Skeletal muscle tissue (tissue), 4 donors: ENCODE data around the gene ZNF148. TPM values are rescaled to one million over a fixed set of nuclear protein-coding genes. Genes with fewer than 3 reads are reported as not detected.
"Not testable (repeated sequence)": the region's sequence is repeated elsewhere in the genome, so short reads cannot be mapped to it uniquely, and the experiment has no call there.

Source experiments
- H3K27ac ChIP-seq: one replicate; pipeline ENCODE4 v1.7.0; 2013; ENCODE audit warnings: mild to moderate bottlenecking, low read depth, low read length, inconsistent platforms
- H3K27me3 ChIP-seq, 3 donors: one replicate each; pipeline ENCODE4 v1.7.0; 2013; ENCODE audit warnings: low read length in 3 of 3; ENCODE audit not compliant: control insufficient read depth in 3 of 3, insufficient read depth in 3 of 3
- H3K36me3 ChIP-seq, 3 donors: one replicate each; pipeline ENCODE4 v1.7.0; 2013; ENCODE audit warnings: low read length in 3 of 3; ENCODE audit not compliant: control insufficient read depth in 3 of 3, insufficient read depth in 3 of 3
- H3K4me1 ChIP-seq, 3 donors: one replicate each; pipeline ENCODE4 v1.7.0; 2013; ENCODE audit warnings: low read length in 3 of 3, mild to moderate bottlenecking in 3 of 3; ENCODE audit not compliant: control insufficient read depth in 3 of 3, insufficient read depth in 3 of 3
- H3K4me3 ChIP-seq, 3 donors: one replicate each; pipeline ENCODE4 v1.7.0; 2013; ENCODE audit warnings: low read length in 3 of 3
- H3K9ac ChIP-seq, 3 donors: one replicate each; pipeline ENCODE4 v1.7.0; 2013; ENCODE audit warnings: low read length in 3 of 3, mild to moderate bottlenecking in 3 of 3, moderate library complexity in 2 of 3, low read depth in 1 of 3
- H3K9me3 ChIP-seq, 3 donors: one replicate each; pipeline ENCODE4 v1.7.0; 2013; ENCODE audit warnings: low read length in 3 of 3; ENCODE audit not compliant: control insufficient read depth in 3 of 3
- total RNA-seq: library from RNA; depleted of rRNA; stranded (reverse); fragments of >200 nt; gene quantifications from one replicate; pipeline ENCODE4 v1.2.3, GENCODE V29; 2014
- donor health status: Osteomylitis.

The ZNF148 gene
- total RNA-seq, 1 donor from 2014 or later, result 17.7 TPM

DNA sequence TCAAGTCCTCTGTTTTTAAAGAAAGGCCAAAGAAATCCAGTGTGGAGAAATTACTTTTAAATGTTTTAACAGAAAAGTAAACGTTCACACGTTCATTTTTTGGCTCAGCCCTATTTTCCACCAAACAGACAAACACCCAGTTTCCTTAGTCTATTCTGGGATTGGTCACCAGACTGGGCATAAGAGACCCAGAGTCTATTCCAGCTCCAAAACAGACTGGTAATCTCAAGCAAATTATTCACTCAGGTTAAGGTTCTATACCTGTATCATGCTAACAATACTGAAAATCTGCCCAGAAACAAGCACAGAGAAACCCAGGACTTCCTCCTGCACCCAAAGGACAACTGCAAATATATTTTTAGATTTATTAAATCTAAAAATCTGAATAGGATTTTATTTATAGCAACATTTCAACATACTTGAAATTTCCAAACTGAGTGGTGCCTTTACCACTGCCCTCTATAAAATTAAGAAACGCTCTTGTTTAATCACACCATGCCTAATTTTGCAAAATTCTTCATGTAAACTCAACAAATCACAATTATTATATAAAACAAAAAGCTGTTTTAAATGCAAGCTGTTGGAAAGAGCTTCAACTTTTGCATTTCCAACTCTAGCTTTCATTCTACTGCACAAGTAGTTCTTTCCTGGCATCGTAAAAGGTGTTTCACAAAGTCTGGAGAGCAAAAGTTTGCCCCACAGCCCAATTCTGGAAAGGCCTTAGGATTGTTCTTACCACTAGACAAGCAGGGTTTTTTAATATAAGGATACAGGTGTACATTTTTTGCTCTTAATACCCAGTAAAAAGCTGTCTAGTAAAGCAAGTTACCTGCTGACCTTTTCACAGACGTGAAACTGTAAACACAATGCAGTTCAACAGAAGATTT is 18.7 kb downstream of the ZNF148 start:
- Histone ChIP-seq H3K36me3 (no peaks in the 10 kb centered on the region), H3K4me3 (peak overlapping the region; percentile 78 to 83 (median 81)), H3K27ac (peak overlapping the region; percentile 83), H3K4me1 (peaks cover 6 to 20% (median 14%) of the 10 kb centered on the region in 3 donors), H3K9me3 (no peaks in the 10 kb centered on the region), H3K9ac (peak overlapping the region; percentile 81 to 90 (median 84)), H3K27me3 (no peaks in the 10 kb centered on the region)

DNA sequence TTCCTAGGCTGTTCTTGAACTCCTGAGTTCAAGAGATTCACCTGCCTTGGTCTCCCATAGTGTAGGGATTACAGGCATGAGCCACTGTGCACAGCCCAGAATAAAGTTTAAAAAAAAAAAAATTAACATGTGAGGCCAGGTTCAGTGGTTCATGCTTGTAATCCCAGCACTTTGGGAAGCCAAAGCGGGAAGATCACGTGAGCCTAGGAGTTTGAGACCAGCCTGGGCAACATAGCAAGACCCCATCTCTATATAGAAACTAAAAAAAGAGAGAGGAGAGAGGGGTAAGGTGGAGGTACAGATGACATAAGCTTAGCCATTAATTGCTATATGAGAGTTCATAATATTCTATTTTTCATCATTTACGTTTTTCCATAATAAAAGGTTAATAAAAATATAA is 21.5 kb downstream of the ZNF148 start:
- no peak overlapping the region for H3K4me3 ChIP-seq
- no peak overlapping the region for H3K27ac ChIP-seq
- no peak overlapping the region for H3K9ac ChIP-seq
- peaks cover 9 to 23% (median 16%) of the 10 kb centered on the region in 3 donors for H3K4me1 ChIP-seq
- no peaks in the 10 kb centered on the region for H3K36me3 ChIP-seq
- no peaks in the 10 kb centered on the region for H3K27me3 ChIP-seq
- H3K9me3 ChIP-seq, result no peaks in the 10 kb centered on the region

DNA sequence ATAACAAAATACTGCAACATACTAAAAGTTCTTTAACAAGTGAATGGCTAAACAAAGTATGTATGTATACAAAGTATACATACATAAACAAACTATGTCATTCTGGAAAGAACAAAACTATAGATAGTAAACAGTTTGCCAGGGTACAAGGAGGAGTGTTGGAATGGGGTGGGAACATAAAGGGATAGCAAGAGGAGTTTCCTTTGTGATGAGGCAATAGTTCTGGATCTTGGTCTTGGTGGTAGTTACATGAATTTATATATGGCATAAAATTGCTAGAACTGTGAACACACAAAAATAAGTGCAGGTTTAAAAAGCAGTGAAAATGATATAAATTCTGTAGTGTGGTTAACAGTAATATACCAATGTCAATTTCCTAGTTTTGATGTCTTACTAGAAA is 22.0 kb downstream of the ZNF148 start:
- H3K27me3 ChIP-seq, result no peaks in the 10 kb centered on the region
- peaks cover 9 to 23% (median 17%) of the 10 kb centered on the region in 3 donors for H3K4me1 ChIP-seq
- H3K4me3 ChIP-seq, result no peak overlapping the region

DNA sequence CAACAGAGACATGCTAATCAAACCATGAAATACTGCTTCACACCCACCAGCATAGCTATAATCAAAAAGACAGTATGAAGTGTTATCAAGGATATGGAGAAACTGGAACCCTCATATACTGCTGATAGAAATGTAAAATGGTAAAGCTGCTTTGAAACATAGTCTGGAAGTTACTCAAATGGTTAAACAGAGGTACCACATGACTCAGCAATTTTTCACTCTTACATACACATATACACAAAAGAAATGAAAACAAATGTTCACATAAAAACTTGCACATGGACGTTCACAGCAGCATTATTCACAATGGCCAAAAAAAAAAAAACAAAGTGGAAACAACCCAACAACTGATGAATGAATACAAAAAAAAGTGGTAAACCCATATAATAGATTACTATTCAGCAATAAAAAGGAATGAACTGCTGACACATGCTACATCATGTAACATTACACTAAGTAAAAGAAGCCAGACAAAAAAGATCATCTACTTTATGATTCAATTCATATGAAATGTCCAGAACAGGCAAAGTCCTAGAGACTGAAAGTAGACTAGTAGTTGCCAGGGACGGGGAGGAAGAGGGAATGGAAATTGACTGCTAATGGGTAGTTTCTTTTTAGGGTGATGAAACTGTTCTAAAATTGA is 23.2 kb downstream of the ZNF148 start:
- Histone ChIP-seq H3K4me3 (no peak overlapping the region), H3K27me3 (no peaks in the 10 kb centered on the region), H3K9me3 (no peaks in the 10 kb centered on the region), H3K27ac (no peak overlapping the region), H3K4me1 (peaks cover 9 to 23% (median 15%) of the 10 kb centered on the region in 3 donors), H3K9ac (no peak overlapping the region), H3K36me3 (no peaks in the 10 kb centered on the region)

More for the DNA sequence above, 22.0 kb downstream of the ZNF148 start:
- Histone ChIP-seq H3K9ac (no peak overlapping the region), H3K36me3 (no peaks in the 10 kb centered on the region), H3K9me3 (no peaks in the 10 kb centered on the region), H3K27ac (no peak overlapping the region)

DNA sequence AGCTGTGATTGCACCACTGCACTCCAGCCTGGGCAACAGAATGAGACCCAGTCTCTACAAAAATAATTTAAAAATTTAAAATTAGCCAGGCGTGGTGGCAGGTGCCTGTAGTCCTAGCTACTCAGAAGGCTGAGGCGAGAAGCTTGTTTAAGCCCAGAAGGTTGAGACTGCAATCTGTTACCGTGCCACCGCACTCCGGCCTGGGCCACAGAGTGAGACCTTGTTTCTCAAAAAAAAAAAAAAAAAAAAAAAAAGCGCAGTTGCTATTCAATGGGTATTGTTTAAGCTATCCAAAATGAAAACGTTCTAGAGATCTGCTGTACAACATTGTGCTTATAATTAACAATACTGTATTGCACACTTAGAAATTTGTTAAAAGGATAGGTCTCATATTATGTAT is 24.0 kb downstream of the ZNF148 start:
- Histone ChIP-seq H3K4me3 (no peak overlapping the region), H3K9ac (no peak overlapping the region), H3K9me3 (no peaks in the 10 kb centered on the region), H3K4me1 (peaks cover 7 to 21% (median 9%) of the 10 kb centered on the region in 3 donors), H3K27ac (no peak overlapping the region), H3K27me3 (no peaks in the 10 kb centered on the region), H3K36me3 (no peaks in the 10 kb centered on the region)

DNA sequence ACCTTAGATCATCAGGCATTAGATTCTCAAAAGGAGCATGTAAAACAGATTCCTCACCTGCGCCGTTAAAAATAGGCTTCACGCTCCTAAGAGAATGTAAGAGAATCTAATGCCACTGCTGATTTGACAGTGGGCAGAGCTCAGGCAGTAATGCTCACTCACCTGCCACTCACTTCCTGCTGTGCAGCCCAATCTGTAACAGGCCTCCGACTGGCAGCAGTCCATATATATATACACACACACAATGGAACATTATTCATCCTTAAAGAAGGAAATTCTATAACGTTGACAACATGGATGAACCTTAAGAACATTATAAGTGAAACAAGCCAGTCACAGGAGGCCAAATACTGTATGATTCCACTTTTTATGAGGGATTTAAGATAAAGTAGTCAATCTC is 24.5 kb downstream of the ZNF148 start:
- no peaks in the 10 kb centered on the region for H3K9me3 ChIP-seq
- no peak overlapping the region for H3K27ac ChIP-seq
- H3K27me3 ChIP-seq, result no peaks in the 10 kb centered on the region
- peaks cover 3 to 16% (median 5%) of the 10 kb centered on the region in 3 donors for H3K4me1 ChIP-seq
- no peak overlapping the region for H3K9ac ChIP-seq
- no peak overlapping the region for H3K4me3 ChIP-seq
- H3K36me3 ChIP-seq, result no peaks in the 10 kb centered on the region

DNA sequence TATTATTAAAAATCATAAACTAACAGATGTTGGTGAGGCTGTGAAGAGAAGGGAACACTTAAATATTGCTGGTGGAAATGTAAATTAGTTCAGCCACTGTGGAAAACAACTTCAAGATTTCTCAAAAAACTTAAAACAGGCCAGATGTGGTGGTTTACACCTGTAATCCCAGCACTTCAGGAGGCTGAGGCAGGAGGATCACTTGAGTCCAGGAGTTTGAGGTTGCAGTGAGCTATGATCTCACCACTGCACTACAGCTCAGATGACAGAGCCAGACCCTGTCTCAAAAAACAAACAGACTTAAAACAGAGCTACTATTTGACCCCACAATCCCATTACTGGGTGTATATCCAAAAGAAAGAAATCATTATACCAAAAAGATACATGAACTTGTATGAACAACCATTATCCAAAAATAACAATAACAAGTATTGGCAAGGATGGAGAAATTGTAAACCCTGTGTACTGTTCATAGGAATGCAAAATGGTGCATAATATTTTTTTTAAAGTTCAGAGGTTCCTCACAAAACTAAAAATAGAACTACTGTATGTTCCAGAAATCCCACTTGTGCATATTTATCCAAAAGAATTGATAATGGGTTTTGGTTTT is 25.5 kb downstream of the ZNF148 start:
- no peaks in the 10 kb centered on the region for H3K27me3 ChIP-seq
- H3K9ac ChIP-seq, result no peak overlapping the region
- H3K27ac ChIP-seq, result no peak overlapping the region
- H3K4me3 ChIP-seq, result no peak overlapping the region
- H3K9me3 ChIP-seq, result no peaks in the 10 kb centered on the region
- peaks cover 3 to 13% (median 5%) of the 10 kb centered on the region in 3 donors for H3K4me1 ChIP-seq
- no peaks in the 10 kb centered on the region for H3K36me3 ChIP-seq

DNA sequence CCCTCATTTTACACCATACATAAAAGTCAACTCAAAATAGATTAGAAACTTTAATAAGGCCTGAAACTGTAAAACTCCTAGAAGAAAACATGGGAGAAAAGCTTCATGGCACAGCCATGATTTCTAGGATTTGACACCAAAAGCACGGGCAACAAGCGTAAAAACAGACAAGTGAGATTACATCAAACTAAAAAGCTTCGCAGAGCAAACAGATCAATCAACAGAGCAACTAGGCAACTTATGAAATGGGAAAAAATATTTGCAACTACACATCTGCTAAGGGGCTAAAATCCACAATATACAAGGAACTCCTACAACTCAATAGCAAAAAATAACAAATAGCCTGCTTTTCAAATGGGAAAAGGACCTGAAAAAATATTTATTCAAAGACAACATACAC is 26.1 kb downstream of the ZNF148 start:
- H3K4me1 ChIP-seq, result peaks cover 3 to 13% (median 5%) of the 10 kb centered on the region in 3 donors
- no peak overlapping the region for H3K9ac ChIP-seq
- H3K36me3 ChIP-seq, result no peaks in the 10 kb centered on the region
- no peaks in the 10 kb centered on the region for H3K9me3 ChIP-seq
- H3K27ac ChIP-seq, result no peak overlapping the region
- no peak overlapping the region for H3K4me3 ChIP-seq
- H3K27me3 ChIP-seq, result no peaks in the 10 kb centered on the region

DNA sequence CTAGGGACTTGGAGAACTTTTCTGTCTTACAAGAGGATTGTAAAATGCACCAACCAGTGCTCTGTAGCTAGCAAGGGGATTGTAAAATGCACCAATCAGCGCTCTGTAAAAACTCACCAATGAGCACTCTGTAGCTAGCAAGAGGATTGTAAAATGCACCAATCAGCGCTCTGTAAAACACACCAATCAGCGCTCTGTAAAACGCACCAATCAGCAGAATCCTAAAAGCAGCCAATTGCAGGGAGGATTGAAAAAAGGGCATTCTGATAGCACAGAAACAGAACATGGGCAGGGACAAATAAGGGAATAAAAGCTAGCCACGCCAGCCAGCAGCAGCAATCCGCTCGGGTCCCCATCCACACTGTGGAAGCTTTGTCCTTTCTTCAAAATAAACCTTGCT is 31.8 kb downstream of the ZNF148 start:
- not testable (repeated sequence) for H3K27ac ChIP-seq, H3K4me1 ChIP-seq, H3K9ac ChIP-seq, H3K4me3 ChIP-seq, H3K36me3 ChIP-seq, H3K27me3 ChIP-seq, H3K9me3 ChIP-seq

DNA sequence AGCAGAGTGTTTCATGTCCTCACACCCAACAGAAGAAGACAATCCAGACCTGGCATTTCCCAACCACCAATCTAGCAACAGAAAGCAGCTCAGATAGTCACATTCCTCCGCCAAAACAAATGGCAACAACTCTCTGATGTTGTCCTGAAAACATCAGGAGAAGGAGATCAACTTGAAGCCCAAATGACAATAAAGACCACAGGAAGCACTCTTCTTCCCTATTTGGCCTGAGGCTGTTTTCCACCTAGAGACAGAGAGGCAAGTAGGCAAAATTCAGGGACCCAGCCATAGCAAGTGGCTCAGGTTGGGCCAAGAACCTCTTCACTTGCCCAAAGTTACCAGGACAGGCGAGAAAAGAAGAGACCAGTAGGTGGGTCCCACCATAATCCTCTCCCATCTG is 35.0 kb downstream of the ZNF148 start:
- no peaks in the 10 kb centered on the region for H3K27me3 ChIP-seq
- H3K4me1 ChIP-seq, result peaks cover 1 to 4% (median 4%) of the 10 kb centered on the region in 3 donors
- H3K9me3 ChIP-seq, result no peaks in the 10 kb centered on the region
- H3K9ac ChIP-seq, result no peak overlapping the region
- no peak overlapping the region for H3K4me3 ChIP-seq
- no peaks in the 10 kb centered on the region for H3K36me3 ChIP-seq
- no peak overlapping the region for H3K27ac ChIP-seq
